ENCODE results near the gene TSPAN16. TPM values are rescaled to one million over a fixed set of nuclear protein-coding genes. Genes with fewer than 3 reads are reported as not detected.

TSPAN16 gene
- total RNA-seq, 1 experiment from 2014 or later = not detected

- POLR2A ChIA-PET (ENCODE audit: low non-redundant PET) = no interaction called here
- intact Hi-C loops (cut with micrococcal nuclease; ENCODE audit: unreplicated experiment) = no loop called here
Measured at GRCh38 chr19:11247934-11248333, 48.0 kb upstream of the TSPAN16 start.

GRCh38 chr19:11248852-11249251 is 47.1 kb upstream of the TSPAN16 start:
- BruUV-seq (replicated peaks) = no TSS peak
- no peaks in the 10 kb centered on the region for H3K27me3 ChIP-seq (replicated peaks; ENCODE audit: insufficient read depth, low read depth, low read length, poor library complexity)
- TF ChIP-seq EZH2 (IDR thresholded peaks at IDR 0.05; ENCODE audit: borderline replicate concordance, low read depth, low read length, poor library complexity, severe bottlenecking) (no peak), CTCF (conservative IDR thresholded peaks at IDR 0.05; ENCODE audit: low read depth, low read length) (no peak)
- POLR2A ChIA-PET (ENCODE audit: low non-redundant PET) = no interaction called here
- no peak for DNase-seq (ENCODE audit: low spot score)
- CTCF ChIA-PET = no interaction called here
- H3K4me1 ChIP-seq (ENCODE audit: insufficient read depth, low read length, poor library complexity, severe bottlenecking) = no peaks in the 10 kb centered on the region
- no peaks in the 10 kb centered on the region for H3K9me3 ChIP-seq (ENCODE audit: low read depth, low read length, poor library complexity, severe bottlenecking)
- H3K4me3 ChIP-seq (ENCODE audit: low read depth, low read length, poor library complexity, severe bottlenecking) = no peak overlapping the region
- intact Hi-C loops (cut with micrococcal nuclease; ENCODE audit: unreplicated experiment) = no loop called here
- no peaks in the 10 kb centered on the region for H3K36me3 ChIP-seq (ENCODE audit: insufficient read depth, low read length, poor library complexity, severe bottlenecking)
- H3K27ac ChIP-seq (ENCODE audit: low read depth, low read length, poor library complexity, severe bottlenecking) = no peak overlapping the region

More at GRCh38 chr19:11247934-11248333, 48.0 kb upstream of the TSPAN16 start:
- H3K4me1 ChIP-seq (ENCODE audit: insufficient read depth, low read length, poor library complexity, severe bottlenecking) = peaks cover 5% of the 10 kb centered on the region
- H3K27me3 ChIP-seq (replicated peaks; ENCODE audit: insufficient read depth, low read depth, low read length, poor library complexity) = no peaks in the 10 kb centered on the region
- CTCF ChIA-PET = no interaction called here
- no peak for DNase-seq (ENCODE audit: low spot score)
- no peak overlapping the region for H3K27ac ChIP-seq (ENCODE audit: low read depth, low read length, poor library complexity, severe bottlenecking)
- no peak for TF ChIP-seq EZH2 (IDR thresholded peaks at IDR 0.05; ENCODE audit: borderline replicate concordance, low read depth, low read length, poor library complexity, severe bottlenecking)
- no peak for TF ChIP-seq CTCF (conservative IDR thresholded peaks at IDR 0.05; ENCODE audit: low read depth, low read length)
- H3K4me3 ChIP-seq (ENCODE audit: low read depth, low read length, poor library complexity, severe bottlenecking) = no peak overlapping the region
- no TSS peak for BruUV-seq (replicated peaks)
- H3K36me3 ChIP-seq (ENCODE audit: insufficient read depth, low read length, poor library complexity, severe bottlenecking) = no peaks in the 10 kb centered on the region
- no peaks in the 10 kb centered on the region for H3K9me3 ChIP-seq (ENCODE audit: low read depth, low read length, poor library complexity, severe bottlenecking)

DNA sequence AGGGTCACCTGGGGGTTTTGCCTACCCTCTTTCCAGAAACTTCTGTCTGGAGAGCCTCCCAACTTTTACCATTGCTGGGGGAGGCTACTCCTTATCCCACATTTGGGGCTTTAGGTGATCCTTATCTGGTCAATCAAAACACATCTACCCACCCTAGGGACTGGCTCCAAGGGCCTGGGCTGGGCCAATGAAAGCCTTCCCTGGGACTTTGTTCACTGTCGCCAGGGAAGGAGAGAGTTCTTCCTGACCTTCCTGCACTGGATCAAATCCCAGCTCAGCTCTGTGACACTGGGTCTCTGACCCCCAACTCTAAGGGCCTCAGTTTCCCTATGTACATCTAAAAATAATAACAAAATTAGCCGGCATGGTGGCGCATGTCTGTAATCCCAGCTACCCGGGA is 44.7 kb upstream of the TSPAN16 start:
- POLR2A ChIA-PET (ENCODE audit: low non-redundant PET) = interaction anchor here (0.5 kb wide), 1 partner anchor 838 kb away, joined by 3 read pairs; no protein-coding TSS in a partner anchor
- Histone ChIP-seq H3K9me3 (ENCODE audit: low read depth, low read length, poor library complexity, severe bottlenecking) (no peaks in the 10 kb centered on the region), H3K4me1 (ENCODE audit: insufficient read depth, low read length, poor library complexity, severe bottlenecking) (no peaks in the 10 kb centered on the region), H3K27ac (ENCODE audit: low read depth, low read length, poor library complexity, severe bottlenecking) (no peak overlapping the region), H3K36me3 (ENCODE audit: insufficient read depth, low read length, poor library complexity, severe bottlenecking) (no peaks in the 10 kb centered on the region), H3K4me3 (ENCODE audit: low read depth, low read length, poor library complexity, severe bottlenecking) (no peak overlapping the region), H3K27me3 (replicated peaks; ENCODE audit: insufficient read depth, low read depth, low read length, poor library complexity) (no peaks in the 10 kb centered on the region)
- no peak for DNase-seq (ENCODE audit: low spot score)
- intact Hi-C loops (cut with micrococcal nuclease; ENCODE audit: unreplicated experiment) = no loop called here
- CTCF ChIA-PET = no interaction called here
- BruUV-seq (replicated peaks) = no TSS peak
- TF ChIP-seq CTCF (conservative IDR thresholded peaks at IDR 0.05; ENCODE audit: low read depth, low read length) = no peak
